HEK293T (cell line): ENCODE data around the gene SFMBT1.

Experiments
- CTCF ChIA-PET: fragments of 350-600 bp; formaldehyde crosslinking; extraction: SDS; loops from one replicate; lab custom pipeline; 2021; ENCODE audit warnings: antibody characterized with exemption, inconsistent platforms; lab: Yijun Ruan, JAX
- POLR2A ChIA-PET: fragments of 350-600 bp; formaldehyde crosslinking; extraction: SDS; loops from one replicate; lab custom pipeline; 2020; ENCODE audit warnings: antibody characterized with exemption, inconsistent platforms; lab: Yijun Ruan, JAX
- DNase-seq: peaks from one replicate; pipeline ENCODE4 v3.0.0; 2012; ENCODE audit warnings: mixed read lengths; ENCODE audit errors: extremely low spot score
- ARNT ChIP-seq: fragments of 450-650 bp; IDR thresholded peaks from 2 replicates; pipeline ENCODE4 v1.6.1; 2017; ENCODE audit warnings: mild to moderate bottlenecking
- BHLHE40 ChIP-seq: fragments of 450-650 bp; IDR thresholded peaks from 2 replicates; pipeline ENCODE4 v1.6.1; 2016; ENCODE audit warnings: mild to moderate bottlenecking, moderate library complexity, borderline replicate concordance
- CTBP1 ChIP-seq: fragments of 450-650 bp; IDR thresholded peaks from 2 replicates; pipeline ENCODE4 v1.6.1; 2016; ENCODE audit warnings: borderline replicate concordance
- ELF4 ChIP-seq: fragments of 450-650 bp; IDR thresholded peaks from 2 replicates; pipeline ENCODE4 v1.6.1; 2017; ENCODE audit warnings: antibody characterized with exemption
- FOXA1 ChIP-seq: fragments of 450-650 bp; IDR thresholded peaks from 2 replicates; pipeline ENCODE4 v1.6.1; 2016; ENCODE audit warnings: mild to moderate bottlenecking
- FOXK2 ChIP-seq: fragments of 450-650 bp; IDR thresholded peaks from 2 replicates; pipeline ENCODE4 v1.6.1; 2016; ENCODE audit warnings: mild to moderate bottlenecking
- FOXM1 ChIP-seq: fragments of 450-650 bp; IDR thresholded peaks from 2 replicates; pipeline ENCODE4 v1.6.1; 2017; ENCODE audit warnings: mild to moderate bottlenecking, borderline replicate concordance
- HDGF ChIP-seq: fragments of 450-650 bp; IDR thresholded peaks from 2 replicates; pipeline ENCODE4 v1.6.1; 2017; ENCODE audit warnings: antibody characterized with exemption, borderline replicate concordance
- L3MBTL2 ChIP-seq: fragments of 450-650 bp; conservative IDR thresholded peaks from 2 replicates; pipeline ENCODE4 v1.6.1; 2016; ENCODE audit warnings: mild to moderate bottlenecking
- LEF1 ChIP-seq: fragments of 450-650 bp; IDR thresholded peaks from 2 replicates; pipeline ENCODE4 v1.6.1; 2017; ENCODE audit warnings: mild to moderate bottlenecking, borderline replicate concordance
- NFRKB ChIP-seq: fragments of 450-650 bp; IDR thresholded peaks from 2 replicates; pipeline ENCODE4 v1.6.1; 2016; ENCODE audit warnings: mild to moderate bottlenecking, moderate library complexity
- PKNOX1 ChIP-seq: fragments of 450-650 bp; IDR thresholded peaks from 2 replicates; pipeline ENCODE4 v1.6.1; 2016
- SP1 ChIP-seq: fragments of 450-650 bp; IDR thresholded peaks from 2 replicates; pipeline ENCODE4 v1.6.1; 2017
- SUZ12 ChIP-seq: fragments of 450-650 bp; IDR thresholded peaks from 2 replicates; pipeline ENCODE4 v1.6.1; 2016; ENCODE audit warnings: mild to moderate bottlenecking
- TARDBP ChIP-seq: fragments of 450-650 bp; IDR thresholded peaks from 2 replicates; pipeline ENCODE4 v1.6.1; 2016
- ZNF384 ChIP-seq: fragments of 450-650 bp; IDR thresholded peaks from 2 replicates; pipeline ENCODE4 v1.6.1; 2016

SFMBT1 gene

GRCh38 chr3:52931328-52931727 is 114.5 kb downstream of the SFMBT1 start:
- DNase-seq, result no peak
- ChIA-PET CTCF (interaction anchor here (1.0 kb wide), 1 partner anchor 10 kb away, joined by 5 read pairs; no protein-coding TSS in a partner anchor), POLR2A (no interaction called here)
- TF ChIP-seq BHLHE40 (no peak), ELF4 (no peak), LEF1 (no peak), HDGF (no peak), ARNT (no peak)

GRCh38 chr3:52930748-52931147 is 115.1 kb downstream of the SFMBT1 start:
- TF ChIP-seq BHLHE40, result no peak
- no peak for TF ChIP-seq L3MBTL2
- TF ChIP-seq PKNOX1, result no peak
- TF ChIP-seq LEF1, result no peak
- no peak for TF ChIP-seq FOXM1
- no peak for TF ChIP-seq ARNT
- no peak for TF ChIP-seq TARDBP
- no peak for TF ChIP-seq HDGF
- no peak for TF ChIP-seq FOXK2
- no peak for DNase-seq
- CTCF ChIA-PET, result no interaction called here
- POLR2A ChIA-PET, result no interaction called here

- no peak for TF ChIP-seq NFRKB
- ChIA-PET CTCF (no interaction called here), POLR2A (interaction anchor here (1.4 kb wide), 1 partner anchor 156 kb away, joined by 3 read pairs; the partner anchor contains the start of gene NEK4)
- no peak for DNase-seq
Measured at GRCh38 chr3:52926554-52926953, 119.3 kb downstream of the SFMBT1 start.

- TF ChIP-seq LEF1, result no peak
- POLR2A ChIA-PET, result no interaction called here
- no peak for DNase-seq
- CTCF ChIA-PET, result interaction anchor here (1.2 kb wide), 1 partner anchor 9 kb away, joined by 5 read pairs; no protein-coding TSS in a partner anchor
Measured at GRCh38 chr3:52925405-52926313, 120.2 kb downstream of the SFMBT1 start.

- ChIA-PET CTCF (interaction anchor here (0.7 kb wide), 1 partner anchor 11 kb away, joined by 3 read pairs; no protein-coding TSS in a partner anchor), POLR2A (no interaction called here)
- TF ChIP-seq TARDBP, result no peak
- TF ChIP-seq FOXK2, result no peak
- no peak for TF ChIP-seq ELF4
- TF ChIP-seq SUZ12, result no peak
- TF ChIP-seq CTBP1, result no peak
- TF ChIP-seq HDGF, result no peak
- no peak for TF ChIP-seq BHLHE40
- no peak for TF ChIP-seq NFRKB
- TF ChIP-seq ZNF384, result no peak
- no peak for TF ChIP-seq ARNT
- DNase-seq, result no peak
Measured at GRCh38 chr3:52923963-52924362, 121.9 kb downstream of the SFMBT1 start.

GRCh38 chr3:52920841-52921240 is 125.0 kb downstream of the SFMBT1 start:
- CTCF ChIA-PET, result no interaction called here

GRCh38 chr3:52917044-52917443 is 128.8 kb downstream of the SFMBT1 start:
- CTCF ChIA-PET, result no interaction called here
- TF ChIP-seq ARNT (no peak), L3MBTL2 (no peak), BHLHE40 (no peak), NFRKB (no peak), ELF4 (no peak), ZNF384 (no peak), FOXM1 (no peak), TARDBP (no peak), LEF1 (no peak), CTBP1 (no peak), SUZ12 (no peak), FOXA1 (no peak), HDGF (no peak), SP1 (no peak), FOXK2 (no peak), PKNOX1 (no peak)
- DNase-seq, result no peak
- POLR2A ChIA-PET, result no interaction called here

More at GRCh38 chr3:52920841-52921240, 125.0 kb downstream of the SFMBT1 start:
- TF ChIP-seq FOXA1 (no peak), FOXK2 (no peak), ZNF384 (no peak), ARNT (no peak), BHLHE40 (no peak), FOXM1 (no peak), SP1 (no peak), TARDBP (no peak), SUZ12 (no peak), ELF4 (no peak), NFRKB (no peak)
- POLR2A ChIA-PET, result no interaction called here
- no peak for DNase-seq
